HG03045 (cell line): Measurements from ENCODE around the gene CAPN15.

Experiments
- ATAC-seq: cut with Tn5 transposase; IDR thresholded peaks from one replicate; pipeline ENCODE4 v1.9.1; 2021; ENCODE audit warnings: mild to moderate bottlenecking, moderate library complexity; ENCODE audit not compliant: unreplicated experiment

CAPN15 gene

GRCh38 chr16:540645-541340 lies 13.3 kb downstream of the CAPN15 start:
- no peak for ATAC-seq

GRCh38 chr16:543301-544164 lies 16.0 kb downstream of the CAPN15 start:
- ATAC-seq: no peak

GRCh38 chr16:544517-544916 lies 17.0 kb downstream of the CAPN15 start:
- no peak for ATAC-seq

- no peak for ATAC-seq
These were observed 19.6 kb downstream of the CAPN15 start for GRCh38 chr16:546909-547770.

DNA sequence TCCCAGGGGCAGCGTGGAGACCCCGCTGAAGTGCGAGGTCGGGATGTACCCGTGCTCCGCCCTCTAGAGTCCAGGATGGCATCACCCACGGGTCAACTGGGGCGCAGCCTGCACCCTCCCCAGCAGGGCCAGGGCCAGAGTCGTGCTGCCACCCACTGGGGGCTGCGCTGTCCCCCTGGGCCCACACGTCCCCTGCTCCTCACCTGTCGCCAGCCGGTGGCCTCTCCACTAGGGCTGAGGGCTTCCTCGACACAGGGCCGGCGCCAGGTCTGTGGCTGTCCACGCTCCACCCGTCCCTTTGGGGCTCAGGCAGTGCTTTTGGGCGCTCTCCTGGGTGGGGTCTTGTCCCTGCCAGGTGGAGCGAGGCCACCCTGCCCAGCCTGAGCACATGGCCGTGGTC lies 21.1 kb downstream of the CAPN15 start:
- ATAC-seq: no peak

DNA sequence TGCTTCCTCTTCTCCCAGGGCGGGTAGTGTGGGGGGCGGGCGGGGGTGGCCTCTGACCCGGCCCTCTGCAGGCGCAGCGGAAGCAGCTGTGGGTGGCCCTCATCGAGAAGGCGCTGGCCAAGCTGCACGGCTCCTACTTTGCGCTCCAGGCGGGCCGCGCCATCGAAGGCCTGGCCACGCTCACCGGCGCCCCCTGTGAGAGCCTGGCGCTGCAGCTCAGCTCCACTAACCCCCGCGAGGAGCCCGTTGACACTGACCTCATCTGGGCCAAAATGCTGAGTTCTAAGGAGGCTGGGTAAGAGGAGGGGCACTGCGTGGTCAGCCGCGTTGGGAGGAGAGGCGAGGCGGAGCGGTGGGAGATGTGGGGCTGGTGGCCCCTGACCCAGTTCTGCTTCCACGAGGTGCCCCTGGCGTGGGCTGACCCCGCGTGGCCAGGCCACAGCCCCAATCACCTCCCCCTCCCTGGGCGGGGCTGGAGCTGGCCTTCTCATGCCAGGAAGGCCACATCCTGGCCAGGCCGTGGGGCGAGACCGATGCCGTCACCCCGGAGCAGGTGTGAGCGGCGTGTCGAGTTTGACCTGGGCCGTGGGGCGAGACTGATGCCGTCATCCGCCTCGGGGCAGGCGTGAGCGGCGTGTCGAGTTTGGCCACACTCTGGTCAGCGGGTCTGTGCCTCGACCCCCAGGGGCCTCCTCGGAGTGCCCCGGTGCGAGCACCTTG lies 22.2 kb downstream of the CAPN15 start:
- no peak for ATAC-seq

DNA sequence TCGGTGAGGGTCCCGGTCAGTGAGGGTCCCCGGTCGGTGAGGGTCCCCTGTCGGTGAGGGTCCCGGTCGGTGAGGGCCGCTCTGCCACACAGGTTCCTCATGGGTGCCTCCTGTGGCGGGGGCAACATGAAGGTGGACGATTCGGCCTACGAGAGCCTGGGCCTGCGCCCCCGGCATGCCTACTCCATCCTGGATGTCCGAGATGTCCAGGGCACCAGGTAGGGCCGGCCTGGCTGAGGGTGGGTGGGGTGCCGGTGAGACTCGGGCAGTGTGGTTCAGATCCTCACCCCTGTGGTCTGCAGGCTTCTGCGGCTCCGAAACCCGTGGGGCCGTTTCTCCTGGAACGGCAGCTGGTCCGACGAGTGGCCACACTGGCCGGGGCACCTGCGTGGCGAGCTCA lies 23.7 kb downstream of the CAPN15 start:
- no peak for ATAC-seq

- ATAC-seq: no peak
These were observed 24.7 kb downstream of the CAPN15 start for GRCh38 chr16:552171-552570.

- ATAC-seq: no peak
These were observed 26.2 kb downstream of the CAPN15 start for GRCh38 chr16:553601-554296.

GRCh38 chr16:554297-554621 lies 26.7 kb downstream of the CAPN15 start:
- ATAC-seq: no peak

GRCh38 chr16:554640-555365 lies 27.3 kb downstream of the CAPN15 start:
- ATAC-seq: no peak

DNA sequence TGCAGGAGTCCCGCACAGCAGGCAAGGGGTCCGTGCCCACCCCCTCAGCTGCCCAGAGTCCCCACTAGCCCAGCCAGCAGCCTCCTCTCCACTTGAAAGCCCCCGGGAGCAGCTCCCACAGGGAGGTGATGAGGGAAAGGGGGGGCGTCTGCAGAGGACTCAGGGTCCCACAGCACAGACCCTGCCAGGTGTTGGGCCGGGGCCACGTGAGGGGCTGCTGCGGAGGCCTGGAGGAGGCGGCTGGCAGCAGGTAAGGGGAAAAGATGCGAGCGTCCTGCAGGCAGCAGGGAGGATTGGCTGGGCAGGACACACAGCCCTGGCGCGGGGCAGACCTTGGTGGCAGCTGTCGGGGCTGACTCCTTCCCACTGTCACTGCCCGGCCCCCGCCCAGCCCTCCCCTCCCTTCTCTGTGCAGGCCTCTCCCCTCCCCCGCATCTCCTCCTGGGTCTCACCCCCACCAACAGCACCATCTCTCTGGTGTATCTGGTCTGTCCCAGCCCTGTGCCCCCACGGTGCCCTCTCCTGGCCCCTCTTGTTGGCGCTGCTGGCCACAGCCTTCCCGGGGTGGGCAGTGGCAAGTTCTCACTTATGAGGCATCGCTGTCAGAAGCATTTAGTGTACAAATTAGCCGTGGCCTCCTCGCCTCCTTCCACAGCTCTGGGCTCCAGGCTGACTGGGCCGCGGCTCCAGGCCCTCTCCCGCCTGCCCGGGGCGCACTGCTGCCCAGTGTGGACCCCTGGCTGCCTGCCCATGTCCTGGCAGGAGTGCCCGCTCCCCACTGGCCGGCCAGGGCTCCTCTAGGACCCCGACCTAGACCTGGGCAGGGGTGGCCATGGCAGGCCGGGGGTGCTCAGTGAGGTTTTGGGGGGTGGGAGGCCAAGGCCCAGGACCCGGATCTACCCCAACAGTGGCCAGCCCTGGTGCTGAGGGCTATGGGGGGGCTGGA lies 28.3 kb downstream of the CAPN15 start:
- ATAC-seq: no peak

DNA sequence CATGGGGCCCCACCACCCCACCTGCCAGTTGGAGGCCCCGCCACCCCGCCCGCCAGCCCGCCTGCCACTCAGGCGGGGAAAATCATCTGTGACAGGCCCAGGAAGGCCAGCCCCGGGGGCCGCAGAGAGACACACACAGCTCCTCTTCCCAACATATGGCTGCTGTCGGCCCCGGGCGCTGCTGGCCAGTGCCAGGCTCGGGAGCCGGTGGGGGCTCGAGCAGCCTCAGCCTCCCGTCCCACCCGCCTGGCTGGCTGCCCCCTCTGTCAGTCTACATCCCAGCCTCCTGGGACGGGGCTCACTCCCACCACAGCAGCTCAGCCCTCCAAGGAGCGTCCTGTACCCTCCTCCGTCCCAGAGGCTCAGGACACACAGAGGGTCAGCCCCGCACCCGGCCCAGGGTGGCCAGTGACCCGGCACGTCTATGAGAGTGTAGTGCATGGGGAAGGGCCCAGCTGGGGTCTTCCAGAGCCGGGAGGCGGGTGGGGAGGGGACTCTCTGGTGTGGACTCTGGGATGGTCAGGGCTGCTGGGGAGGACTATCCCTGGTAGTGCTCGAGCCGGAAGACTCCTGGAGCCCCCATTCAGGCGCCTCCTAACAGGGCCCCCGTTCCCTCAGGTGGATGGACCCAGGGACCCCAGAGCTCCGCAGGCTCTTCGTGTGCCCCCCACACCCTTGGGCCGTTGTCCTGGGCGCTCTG lies 29.1 kb downstream of the CAPN15 start:
- no peak for ATAC-seq

GRCh38 chr16:557463-558297 lies 30.2 kb downstream of the CAPN15 start:
- ATAC-seq: no peak

DNA sequence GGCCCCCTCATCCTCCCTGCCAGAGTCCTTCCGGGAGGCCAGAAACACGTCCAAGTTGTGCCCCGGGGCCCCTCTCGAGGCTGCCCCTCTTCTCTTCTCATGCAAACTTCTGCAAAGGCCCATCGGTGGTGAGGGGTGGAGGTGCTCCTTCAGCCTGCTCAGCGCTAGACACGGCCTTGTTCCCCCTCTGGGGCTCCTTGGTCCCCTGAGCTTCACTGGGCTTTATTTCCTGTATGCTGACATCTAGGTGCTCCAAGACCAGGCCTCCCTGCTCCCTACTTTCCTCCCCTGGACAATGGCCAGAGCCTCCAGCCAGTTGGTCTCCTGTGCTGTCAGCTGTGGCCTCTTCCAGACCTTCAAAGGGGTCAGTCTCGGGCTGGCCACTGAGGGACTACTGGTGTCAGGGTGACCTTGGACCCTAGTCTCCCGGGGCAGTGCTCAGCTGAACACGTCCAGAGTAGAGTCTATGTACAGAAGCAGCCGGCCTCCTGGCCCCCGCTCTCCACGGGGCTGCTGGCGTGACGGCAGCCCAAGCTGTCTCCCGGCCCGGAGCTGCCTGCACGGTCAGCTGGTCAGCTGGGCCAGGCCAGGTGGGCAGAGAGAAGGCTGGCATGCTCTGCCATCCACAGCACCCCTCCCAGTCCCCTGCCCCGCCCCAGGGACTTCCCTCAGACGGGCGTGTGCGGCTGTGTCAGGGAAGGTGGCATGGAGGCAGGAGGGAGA lies 30.9 kb downstream of the CAPN15 start:
- ATAC-seq: no peak

GRCh38 chr16:559021-559380 lies 31.5 kb downstream of the CAPN15 start:
- ATAC-seq: no peak
